ENCODE measurements around the gene ZMYM3. TPM values are rescaled to one million over a fixed set of nuclear protein-coding genes. Genes with fewer than 3 reads are reported as not detected.
A peak's percentile ranks its signal among the peaks of the same experiment; 100 is the strongest.
"Not testable (repeated sequence)": the region's sequence is repeated elsewhere in the genome, so short reads cannot be mapped to it uniquely, and the experiment has no call there.

Gene ZMYM3
- total RNA-seq (25.0 and 26.2 TPM in 2 replicates), polyA plus RNA-seq (10.5 and 15.1 TPM in 2 replicates)

DNA sequence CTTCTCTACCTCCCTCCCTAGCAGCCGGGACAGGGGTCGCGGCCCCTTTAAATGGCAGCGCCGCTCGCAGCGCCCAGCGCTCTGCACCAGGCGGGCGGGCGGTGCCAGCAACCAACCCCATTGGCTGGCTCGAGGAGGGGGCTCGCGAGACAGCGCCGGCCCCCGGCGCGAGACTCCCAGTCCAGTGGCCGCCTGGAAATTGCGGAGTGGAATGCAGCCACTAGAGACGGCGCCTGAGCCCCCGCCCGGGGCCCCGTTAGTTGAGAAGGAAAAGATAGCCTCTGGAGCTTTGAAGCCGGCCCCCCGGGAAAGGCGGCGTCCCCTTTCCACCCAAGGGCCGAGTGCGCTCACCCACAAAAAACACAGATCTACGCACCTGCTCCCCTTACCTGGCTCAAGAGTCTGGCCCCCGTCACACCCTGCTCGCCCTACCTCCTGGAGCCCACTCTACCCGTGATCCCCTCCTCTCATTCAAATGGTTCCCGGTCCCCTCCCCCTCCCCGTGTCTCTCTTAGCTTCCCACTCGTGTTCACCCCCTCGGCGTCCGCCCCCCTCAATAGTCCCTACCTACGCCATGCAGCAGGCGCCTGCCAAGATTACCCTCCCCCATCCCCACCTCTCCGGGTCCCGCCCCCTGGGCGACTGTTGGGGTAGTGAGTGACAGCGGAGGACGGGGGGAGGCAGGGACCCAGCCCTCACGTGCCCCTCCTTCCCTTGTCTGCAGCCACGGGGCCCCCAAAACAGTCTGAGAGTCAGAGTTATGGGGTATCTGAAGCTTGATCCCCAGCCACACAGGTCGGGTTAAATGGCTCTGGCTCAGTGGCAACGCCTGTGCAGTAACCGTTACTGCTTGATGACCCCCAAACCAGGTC, at the start of gene ZMYM3:
TSS of gene ZMYM3 (minus strand) at position 49 of the 872 bp plus-strand sequence. CDS start 885 bp downstream, outside the sequence.
- Histone ChIP-seq H3K79me2 (peaks cover 12% of the 10 kb centered on the region), H3K9me2 (replicated peaks; ENCODE audit: insufficient read depth) (no peaks in the 10 kb centered on the region), H3K4me1 (ENCODE audit: insufficient read depth) (no peaks in the 10 kb centered on the region), H3K9me3 (ENCODE audit: low read depth) (no peaks in the 10 kb centered on the region), H3K27ac (peak within 1 kb of the TSS; percentile 89), H3K4me3 (peak within 1 kb of the TSS; percentile 87), H2AFZ (peak within 1 kb of the TSS; percentile 75), H4K20me1 (ENCODE audit: insufficient read depth, poor library complexity, severe bottlenecking) (no peaks in the 10 kb centered on the region), H3K4me2 (peak within 1 kb of the TSS; percentile 90), H3K27me3 (no peaks in the 10 kb centered on the region), H3K36me3 (replicated peaks; ENCODE audit: insufficient read depth, low read depth) (no peaks in the 10 kb centered on the region)
- WGBS (ENCODE audit: low lambda C conversion rate, missing lambda C conversion rate) = 31% methylated on average over 37 of the region's 54 CpGs
- peak; percentile 92 for DNase-seq (ENCODE audit: low spot score)
- TF ChIP-seq, protein P1, sequence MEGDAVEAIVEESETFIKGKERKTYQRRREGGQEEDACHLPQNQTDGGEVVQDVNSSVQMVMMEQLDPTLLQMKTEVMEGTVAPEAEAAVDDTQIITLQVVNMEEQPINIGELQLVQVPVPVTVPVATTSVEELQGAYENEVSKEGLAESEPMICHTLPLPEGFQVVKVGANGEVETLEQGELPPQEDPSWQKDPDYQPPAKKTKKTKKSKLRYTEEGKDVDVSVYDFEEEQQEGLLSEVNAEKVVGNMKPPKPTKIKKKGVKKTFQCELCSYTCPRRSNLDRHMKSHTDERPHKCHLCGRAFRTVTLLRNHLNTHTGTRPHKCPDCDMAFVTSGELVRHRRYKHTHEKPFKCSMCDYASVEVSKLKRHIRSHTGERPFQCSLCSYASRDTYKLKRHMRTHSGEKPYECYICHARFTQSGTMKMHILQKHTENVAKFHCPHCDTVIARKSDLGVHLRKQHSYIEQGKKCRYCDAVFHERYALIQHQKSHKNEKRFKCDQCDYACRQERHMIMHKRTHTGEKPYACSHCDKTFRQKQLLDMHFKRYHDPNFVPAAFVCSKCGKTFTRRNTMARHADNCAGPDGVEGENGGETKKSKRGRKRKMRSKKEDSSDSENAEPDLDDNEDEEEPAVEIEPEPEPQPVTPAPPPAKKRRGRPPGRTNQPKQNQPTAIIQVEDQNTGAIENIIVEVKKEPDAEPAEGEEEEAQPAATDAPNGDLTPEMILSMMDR (IDR thresholded peaks at IDR 0.05; ENCODE audit: poor library complexity) = no peak
- TF ChIP-seq EZH2phosphoT487 (IDR thresholded peaks at IDR 0.05; ENCODE audit: low read depth, severe bottlenecking, unreplicated experiment) (no peak), EZH2 (IDR thresholded peaks at IDR 0.05; ENCODE audit: borderline replicate concordance) (no peak)

GRCh38 chrX:71302461-71303213, 48.7 kb upstream of the ZMYM3 start:
- 72% methylated on average over 5 of the region's 5 CpGs for WGBS (ENCODE audit: low lambda C conversion rate, missing lambda C conversion rate)
- no peaks in the 10 kb centered on the region for H3K79me2 ChIP-seq
- no peak overlapping the region for H3K27ac ChIP-seq
- no peaks in the 10 kb centered on the region for H3K27me3 ChIP-seq
- H3K9me3 ChIP-seq (ENCODE audit: low read depth) = no peaks in the 10 kb centered on the region
- H3K9me2 ChIP-seq (replicated peaks; ENCODE audit: insufficient read depth) = no peaks in the 10 kb centered on the region
- DNase-seq (ENCODE audit: low spot score) = no peak
- no peak overlapping the region for H3K4me3 ChIP-seq
- TF ChIP-seq EZH2phosphoT487 (IDR thresholded peaks at IDR 0.05; ENCODE audit: low read depth, severe bottlenecking, unreplicated experiment) = no peak
- TF ChIP-seq EZH2 (IDR thresholded peaks at IDR 0.05; ENCODE audit: borderline replicate concordance) = no peak
- TF ChIP-seq, protein P1 (IDR thresholded peaks at IDR 0.05; ENCODE audit: poor library complexity) = no peak
- no peak overlapping the region for H3K4me2 ChIP-seq
- H3K36me3 ChIP-seq (replicated peaks; ENCODE audit: insufficient read depth, low read depth) = no peaks in the 10 kb centered on the region
- H3K4me1 ChIP-seq (ENCODE audit: insufficient read depth) = no peaks in the 10 kb centered on the region
- H2AFZ ChIP-seq = no peak overlapping the region
- no peaks in the 10 kb centered on the region for H4K20me1 ChIP-seq (ENCODE audit: insufficient read depth, poor library complexity, severe bottlenecking)

- Histone ChIP-seq H3K9me3 (ENCODE audit: low read depth) (no peaks in the 10 kb centered on the region), H3K4me3 (no peak within 1 kb of the TSS), H3K4me1 (ENCODE audit: insufficient read depth) (no peaks in the 10 kb centered on the region), H3K4me2 (no peak within 1 kb of the TSS), H3K36me3 (replicated peaks; ENCODE audit: insufficient read depth, low read depth) (no peaks in the 10 kb centered on the region), H3K79me2 (no peaks in the 10 kb centered on the region), H3K9me2 (replicated peaks; ENCODE audit: insufficient read depth) (no peaks in the 10 kb centered on the region), H2AFZ (no peak within 1 kb of the TSS), H3K27ac (peak within 1 kb of the TSS; percentile 9), H3K27me3 (no peaks in the 10 kb centered on the region), H4K20me1 (ENCODE audit: insufficient read depth, poor library complexity, severe bottlenecking) (no peaks in the 10 kb centered on the region)
- WGBS (ENCODE audit: low lambda C conversion rate, missing lambda C conversion rate) = 73% methylated on average over 10 of the region's 10 CpGs
- DNase-seq (ENCODE audit: low spot score) = peak; percentile 10
- TF ChIP-seq, protein P1 (IDR thresholded peaks at IDR 0.05; ENCODE audit: poor library complexity) = no peak
- TF ChIP-seq EZH2 (IDR thresholded peaks at IDR 0.05; ENCODE audit: borderline replicate concordance) (no peak), EZH2phosphoT487 (IDR thresholded peaks at IDR 0.05; ENCODE audit: low read depth, severe bottlenecking, unreplicated experiment) (no peak)
Measured at GRCh38 chrX:71301195-71301924, 47.4 kb upstream of the ZMYM3 start, which contains the start of gene ITGB1BP2. Gene ITGB1BP2, plus strand, starts transcription at chrX:71301750. Its CDS starts 57 bp downstream, at chrX:71301807.

GRCh38 chrX:71300495-71300894, 46.6 kb upstream of the ZMYM3 start:
- not testable (repeated sequence) for H3K27me3 ChIP-seq; H3K4me2 ChIP-seq; H3K36me3 ChIP-seq (replicated peaks; ENCODE audit: insufficient read depth, low read depth); H3K9me3 ChIP-seq (ENCODE audit: low read depth); H3K4me1 ChIP-seq (ENCODE audit: insufficient read depth); DNase-seq (ENCODE audit: low spot score); H3K4me3 ChIP-seq; H2AFZ ChIP-seq; H3K9me2 ChIP-seq (replicated peaks; ENCODE audit: insufficient read depth); H3K79me2 ChIP-seq; H4K20me1 ChIP-seq (ENCODE audit: insufficient read depth, poor library complexity, severe bottlenecking)
- H3K27ac ChIP-seq = peak overlapping the region; percentile 9
- WGBS (ENCODE audit: low lambda C conversion rate, missing lambda C conversion rate) = 82% methylated on average over 7 of the region's 7 CpGs

DNA sequence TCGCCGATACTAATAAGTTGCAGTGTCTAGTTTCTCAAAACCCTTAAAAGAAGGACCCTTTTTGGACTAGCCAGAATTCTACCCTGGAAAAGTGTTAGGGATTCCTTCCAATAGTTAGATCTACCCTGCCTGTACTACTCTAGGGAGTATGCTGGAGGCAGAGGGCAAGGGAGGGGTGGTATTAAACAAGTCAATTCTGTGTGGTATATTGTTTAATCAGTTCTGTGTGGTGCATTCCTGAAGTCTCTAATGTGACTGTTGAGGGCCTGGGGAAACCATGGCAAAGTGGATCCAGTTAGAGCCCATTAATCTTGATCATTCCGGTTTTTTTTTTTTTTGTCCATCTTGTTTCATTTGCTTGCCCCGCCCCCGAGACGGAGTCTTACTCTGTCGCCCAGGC, 46.1 kb upstream of the ZMYM3 start:
- not testable (repeated sequence) for H3K9me2 ChIP-seq (replicated peaks; ENCODE audit: insufficient read depth); H3K36me3 ChIP-seq (replicated peaks; ENCODE audit: insufficient read depth, low read depth); DNase-seq (ENCODE audit: low spot score); H3K27me3 ChIP-seq; H3K79me2 ChIP-seq; H3K4me1 ChIP-seq (ENCODE audit: insufficient read depth); H3K4me3 ChIP-seq; H3K9me3 ChIP-seq (ENCODE audit: low read depth); H3K4me2 ChIP-seq; H3K27ac ChIP-seq; H4K20me1 ChIP-seq (ENCODE audit: insufficient read depth, poor library complexity, severe bottlenecking); H2AFZ ChIP-seq
- WGBS (ENCODE audit: low lambda C conversion rate, missing lambda C conversion rate) = 86% methylated on average over 7 of the region's 7 CpGs

All from hepatocyte (in vitro differentiated cells).